Middle frontal gyrus (tissue), 1 donor: ENCODE results near the gene KCNJ10.

Source experiments
- DNase-seq: peaks from one replicate; pipeline ENCODE4 v3.0.0-alpha.2; 2015; ENCODE audit warnings: low spot score; ENCODE audit errors: extremely low spot score

Gene KCNJ10

DNA sequence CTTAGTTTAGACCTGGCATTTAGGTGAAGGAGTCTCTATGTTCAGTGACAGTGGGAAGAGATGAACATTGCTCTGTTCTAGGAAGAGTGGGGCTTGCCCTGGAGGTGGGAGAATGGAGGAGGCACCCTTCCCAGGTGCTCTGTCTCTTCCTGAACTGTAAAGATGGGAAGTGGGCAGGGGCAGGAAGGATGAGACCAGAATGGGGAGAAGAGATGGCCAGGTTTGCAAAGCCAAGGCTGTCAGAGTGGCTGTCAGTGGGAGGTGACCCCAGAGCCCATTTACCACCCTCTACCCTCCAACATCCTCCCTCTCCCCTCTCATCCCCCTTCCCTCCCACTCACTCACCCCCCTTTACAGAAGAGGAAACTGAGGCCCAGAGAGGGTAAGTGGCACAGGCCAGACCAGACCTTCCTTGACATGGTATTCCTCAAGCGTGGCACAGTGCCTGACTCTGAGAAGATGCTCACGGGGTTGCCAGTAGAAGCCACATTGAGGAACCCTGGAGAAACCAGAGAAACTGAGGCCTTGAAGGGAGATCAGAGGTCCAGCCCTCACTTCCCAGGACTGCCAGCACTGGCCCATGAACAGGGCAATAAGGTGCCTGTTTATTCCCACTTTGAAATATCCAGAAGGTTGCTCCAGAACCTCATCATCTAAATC, 29.9 kb upstream of the KCNJ10 start:
- DNase-seq, result no peak

GRCh38 chr1:160098852-160099561, 29.0 kb upstream of the KCNJ10 start:
- peak; percentile 88 for DNase-seq

DNA sequence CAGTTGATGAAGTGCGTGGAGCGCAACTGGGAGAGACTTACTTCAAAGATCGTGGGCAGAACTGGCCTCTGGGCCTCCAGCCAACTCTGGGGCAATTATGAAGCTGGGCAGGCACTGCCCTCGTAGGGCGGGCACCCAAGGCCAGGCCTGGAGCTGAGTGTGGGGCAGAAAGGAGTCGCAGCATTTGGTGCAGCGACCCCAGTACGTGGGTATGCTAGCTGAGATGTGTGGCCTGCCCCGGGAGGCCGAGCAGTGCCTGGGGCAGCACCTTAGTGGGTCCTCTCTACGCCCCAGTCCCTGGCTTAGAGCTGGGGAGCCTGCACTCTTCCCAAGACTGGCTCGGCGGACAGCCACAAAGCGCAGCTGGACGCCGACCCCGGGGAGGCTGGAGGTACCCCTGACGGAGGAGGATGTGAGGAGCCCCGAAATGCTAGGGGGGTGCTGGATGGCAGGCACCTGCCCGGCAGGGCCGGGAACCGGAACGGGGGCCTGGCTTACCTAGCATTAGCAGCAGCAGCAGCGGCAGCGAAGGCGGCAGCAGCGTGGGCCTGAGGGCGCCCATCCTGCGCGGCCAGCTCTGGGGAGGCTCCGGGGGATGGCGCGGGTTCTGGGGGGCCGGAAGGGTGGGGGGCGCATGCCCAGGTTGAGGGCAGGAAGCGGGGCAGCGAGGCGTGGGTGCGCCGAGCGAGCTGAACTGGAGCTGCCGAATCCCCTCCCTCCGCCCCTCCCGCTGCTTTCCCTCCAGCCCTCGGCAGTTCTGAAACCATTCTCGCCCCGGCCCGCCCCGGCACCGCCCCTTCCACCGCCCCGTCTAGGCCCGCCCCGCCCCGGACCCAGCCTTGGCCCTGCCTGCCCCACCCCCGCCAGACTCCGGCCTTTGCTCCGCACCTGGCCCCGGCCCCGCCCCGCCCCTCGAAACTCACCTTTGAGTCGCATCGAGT, 28.2 kb upstream of the KCNJ10 start, which contains the start of gene IGSF8:
IGSF8 (minus strand) TSS at position 709 of the 941 bp plus-strand sequence; CDS start at position 562, 147 bp downstream.
- DNase-seq, result no peak

DNA sequence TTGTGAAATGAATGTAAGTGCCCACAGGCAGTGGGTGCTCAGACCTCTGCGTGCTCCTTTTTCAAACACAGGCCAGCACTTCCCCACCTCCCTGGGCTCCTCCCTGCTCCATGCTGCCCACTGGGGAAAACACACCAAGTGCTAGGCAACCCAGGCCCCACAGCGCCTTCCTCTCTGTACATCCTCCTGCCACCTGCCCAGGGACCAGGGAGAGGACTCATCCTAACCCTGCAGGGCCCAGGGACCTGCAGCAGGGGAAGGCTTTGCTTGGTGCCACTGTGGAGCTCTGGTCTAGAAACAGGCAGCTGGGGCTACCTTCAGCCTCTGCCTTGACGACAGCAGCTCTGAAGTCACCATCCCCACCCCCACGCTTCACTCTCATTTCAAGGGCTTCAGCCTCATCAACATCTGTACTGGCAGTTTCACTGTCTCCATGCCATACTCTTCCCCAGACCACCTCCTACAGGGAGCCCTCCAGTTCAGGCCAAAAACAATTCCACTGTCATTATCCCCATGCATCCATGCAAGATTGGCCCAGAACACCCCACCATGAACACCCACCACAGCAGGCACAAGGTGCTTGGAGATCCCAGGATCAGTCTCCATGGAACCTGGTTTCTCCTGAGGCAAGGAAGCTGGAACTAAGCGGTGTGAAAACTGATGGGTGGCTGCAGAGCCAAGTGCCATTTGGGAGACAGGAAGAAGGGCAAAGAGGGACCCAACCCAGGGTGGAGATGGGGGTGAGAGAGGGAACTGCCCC, 27.4 kb upstream of the KCNJ10 start:
- no peak for DNase-seq

DNA sequence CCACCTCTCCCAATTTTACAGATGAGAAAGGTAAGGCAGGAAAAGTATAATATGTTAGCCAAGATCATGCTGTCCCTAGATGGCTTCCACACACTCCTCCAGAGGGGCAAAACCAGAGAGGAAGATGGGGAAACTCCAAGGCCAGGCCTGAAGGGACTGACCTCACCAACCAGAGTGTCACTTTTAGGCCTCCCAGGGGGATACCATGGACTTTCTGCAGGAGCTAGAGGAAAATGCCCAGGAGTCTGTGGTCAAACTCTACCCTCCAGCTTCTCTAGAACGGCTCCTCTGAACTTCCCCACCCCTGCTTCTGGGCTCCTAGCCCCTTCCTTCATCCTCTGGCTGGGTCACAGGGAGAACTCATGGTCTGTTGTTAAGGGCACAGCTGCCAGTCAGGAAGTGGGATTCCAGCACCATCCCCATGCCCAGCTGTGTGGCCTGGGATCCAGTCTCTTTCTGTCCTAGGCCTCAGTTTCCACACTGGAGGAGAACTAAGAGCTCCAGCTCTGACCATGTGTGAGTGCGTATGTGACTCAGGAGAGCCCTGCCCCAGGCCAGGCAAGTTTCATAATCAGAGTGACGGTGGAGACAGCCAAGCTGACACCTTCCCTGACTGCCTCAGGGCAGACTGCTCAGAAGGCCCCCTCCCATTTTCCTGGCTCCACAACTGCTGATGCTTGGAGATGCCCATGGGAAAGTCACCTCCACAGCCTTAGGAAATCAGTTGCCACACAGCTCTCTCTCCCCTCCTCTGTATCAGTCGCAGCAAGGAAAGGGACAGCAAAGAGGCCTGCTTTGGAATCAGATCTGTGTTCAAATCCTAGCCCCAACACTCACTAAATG, 26.5 kb upstream of the KCNJ10 start:
- DNase-seq, result no peak

DNA sequence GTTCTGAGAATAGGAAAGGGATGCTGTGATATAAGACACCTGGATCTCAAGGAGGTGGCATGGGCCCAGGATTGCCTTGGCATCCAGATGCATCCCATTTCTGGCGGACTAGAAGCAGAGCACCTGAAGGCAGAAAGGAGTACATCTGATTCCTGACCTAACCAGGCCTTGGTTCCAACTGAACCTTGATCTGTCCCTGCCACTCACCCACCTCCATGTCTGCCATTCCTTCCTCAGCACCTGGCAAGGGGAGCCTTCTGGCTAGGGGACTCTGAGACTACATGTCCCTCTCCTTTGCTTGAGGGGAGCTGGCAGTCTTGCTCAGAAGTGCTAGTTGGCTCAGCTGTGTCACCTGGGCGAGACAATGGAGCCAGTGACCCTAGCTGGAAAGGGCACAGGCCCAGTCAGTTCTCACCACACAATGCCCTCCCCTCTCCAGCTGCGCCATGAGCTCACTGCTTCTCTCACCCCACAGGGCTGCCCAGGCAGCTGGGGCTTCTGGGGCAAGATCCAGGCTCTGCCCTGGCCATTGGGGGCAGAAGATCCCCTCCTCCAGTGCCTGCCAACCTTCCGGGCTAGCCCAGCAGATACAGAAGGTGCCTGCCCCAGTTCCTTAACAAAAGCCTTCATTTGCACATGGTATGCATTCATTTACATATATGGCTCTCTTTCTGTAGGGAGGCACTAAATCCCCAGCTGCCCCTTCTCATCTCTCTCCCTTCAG, 25.6 kb upstream of the KCNJ10 start:
- peak; percentile 67 for DNase-seq

DNA sequence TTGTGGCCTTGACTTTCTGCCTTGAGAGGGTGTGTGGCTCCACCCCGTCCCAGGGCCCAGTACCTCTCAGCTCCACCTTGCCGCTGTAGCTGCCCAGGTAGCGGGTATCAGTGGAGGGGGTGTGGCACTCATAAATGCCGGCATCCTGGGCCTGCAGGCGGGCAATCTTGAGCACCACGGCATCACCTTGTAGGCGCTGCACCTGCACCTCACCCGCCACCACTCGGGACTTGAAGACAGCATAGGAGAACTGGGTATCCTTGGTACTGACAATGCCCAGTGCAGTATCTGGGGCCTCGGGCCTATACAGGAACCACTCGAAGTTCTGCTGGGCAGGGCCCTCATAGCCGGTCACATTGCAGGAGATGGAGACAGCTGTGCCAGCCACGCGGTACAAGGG, 24.8 kb upstream of the KCNJ10 start:
- no peak for DNase-seq

DNA sequence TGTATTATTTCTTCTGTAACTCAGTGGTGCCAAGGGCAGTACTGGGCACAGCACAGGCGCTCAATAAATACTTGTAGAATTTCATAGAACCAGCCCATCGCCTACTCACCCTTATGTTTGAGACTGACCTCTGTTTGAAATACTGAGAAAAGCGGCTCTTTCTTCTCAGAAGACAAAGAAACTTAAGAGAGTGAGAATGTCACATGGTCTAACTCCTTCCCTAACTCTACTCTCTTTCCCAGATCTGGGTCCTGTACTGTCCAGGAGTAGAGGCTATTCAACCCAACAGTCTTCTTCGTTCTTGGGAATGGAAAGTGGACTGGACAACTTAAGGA, 24.3 kb upstream of the KCNJ10 start:
- no peak for DNase-seq

DNA sequence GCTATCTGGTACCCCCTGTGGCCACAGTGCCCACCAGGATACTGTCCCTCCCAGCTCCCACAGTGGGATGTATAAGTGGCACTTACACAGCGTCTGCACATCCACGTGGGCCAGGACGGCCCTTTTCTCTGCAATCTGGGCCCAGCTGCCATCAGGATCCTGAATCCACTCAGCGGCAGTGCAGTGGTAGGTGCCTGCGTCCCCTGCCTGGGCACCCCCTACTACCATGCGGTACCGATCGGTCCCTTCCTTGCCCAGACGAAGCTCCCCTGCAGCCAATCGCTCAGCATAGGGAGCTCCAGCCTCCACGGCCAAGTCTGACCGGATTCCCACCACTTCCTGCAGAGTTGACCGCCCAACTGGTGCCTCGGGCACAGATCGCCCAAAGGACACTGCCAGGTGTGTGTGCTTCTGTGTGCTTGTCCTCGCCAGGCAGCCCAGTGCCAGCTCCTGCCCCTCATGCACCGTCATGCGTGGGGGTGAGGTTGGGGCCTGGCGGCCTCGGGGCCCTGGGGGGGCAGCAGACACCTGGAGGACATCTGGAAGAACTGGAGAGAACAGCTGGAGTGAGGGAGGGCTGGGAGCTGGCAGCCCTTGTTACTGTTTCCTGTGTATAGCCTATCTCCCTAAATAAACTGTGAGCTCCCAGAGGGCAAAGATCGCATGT, 23.8 kb upstream of the KCNJ10 start:
- no peak for DNase-seq

- DNase-seq, result no peak
Measured at GRCh38 chr1:160093069-160093395, 23.1 kb upstream of the KCNJ10 start.

DNA sequence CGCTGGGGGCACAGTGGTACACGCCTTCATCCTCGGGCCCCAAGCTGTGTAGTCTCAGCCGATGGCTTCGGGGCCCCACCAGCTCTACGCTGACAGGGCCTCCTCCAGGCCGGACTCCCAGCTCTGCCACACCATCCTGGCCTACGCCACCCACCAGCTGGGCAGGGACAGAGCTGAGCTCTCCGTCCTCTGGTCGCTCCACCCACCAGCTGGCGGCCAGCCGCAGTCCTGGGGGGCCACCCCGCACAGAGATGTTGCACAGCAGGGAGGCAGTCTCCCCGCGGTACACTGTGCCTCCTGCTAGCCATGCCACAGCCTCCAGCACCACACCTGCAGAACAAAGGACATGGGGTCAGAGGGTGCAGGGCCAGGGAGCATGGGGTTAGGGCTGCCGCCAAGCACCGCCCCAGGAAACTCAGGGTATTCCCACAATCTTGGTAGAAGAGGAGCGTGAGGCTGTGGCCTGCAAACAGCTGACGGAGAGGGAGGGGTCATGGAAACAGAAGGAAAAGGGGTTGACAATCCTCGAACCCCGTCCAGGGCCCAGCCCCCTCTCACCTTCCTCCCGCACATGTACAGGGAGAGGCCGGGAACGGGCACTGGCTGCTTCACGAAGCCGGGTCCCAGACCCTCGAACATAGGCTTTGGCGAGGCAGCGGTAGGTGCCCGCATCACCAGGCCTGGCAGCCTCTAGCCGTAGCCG, 22.6 kb upstream of the KCNJ10 start:
- no peak for DNase-seq

GRCh38 chr1:160091666-160092223, 21.8 kb upstream of the KCNJ10 start:
- DNase-seq, result no peak

GRCh38 chr1:160090760-160091159, 20.8 kb upstream of the KCNJ10 start:
- no peak for DNase-seq

- DNase-seq, result no peak
Measured at GRCh38 chr1:160089883-160090282, 19.9 kb upstream of the KCNJ10 start.

DNA sequence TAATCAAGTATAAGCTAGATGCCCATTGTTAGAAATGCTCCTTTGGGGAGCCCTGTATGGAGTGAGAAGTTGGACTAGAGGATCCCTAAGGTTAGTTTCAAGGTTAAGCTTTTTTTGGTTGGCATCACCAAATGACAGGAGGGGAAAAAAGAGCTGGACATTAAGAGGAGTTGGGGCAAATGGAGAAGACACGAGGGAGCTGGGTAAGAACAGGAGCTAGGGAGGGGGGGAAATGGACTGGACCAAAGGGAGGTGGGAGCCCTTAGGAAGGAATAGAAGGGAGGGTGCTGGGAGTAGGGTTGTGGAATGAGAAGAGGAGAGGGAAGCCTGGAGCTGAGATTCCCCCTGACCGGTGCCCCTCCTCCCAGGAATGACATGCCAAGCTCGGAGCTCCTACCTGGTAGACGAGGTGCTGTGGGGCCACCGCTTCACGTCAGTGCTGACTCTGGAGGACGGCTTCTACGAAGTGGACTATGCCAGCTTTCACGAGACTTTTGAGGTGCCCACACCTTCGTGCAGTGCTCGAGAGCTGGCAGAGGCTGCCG, 17.2 kb upstream of the KCNJ10 start:
- no peak for DNase-seq

DNA sequence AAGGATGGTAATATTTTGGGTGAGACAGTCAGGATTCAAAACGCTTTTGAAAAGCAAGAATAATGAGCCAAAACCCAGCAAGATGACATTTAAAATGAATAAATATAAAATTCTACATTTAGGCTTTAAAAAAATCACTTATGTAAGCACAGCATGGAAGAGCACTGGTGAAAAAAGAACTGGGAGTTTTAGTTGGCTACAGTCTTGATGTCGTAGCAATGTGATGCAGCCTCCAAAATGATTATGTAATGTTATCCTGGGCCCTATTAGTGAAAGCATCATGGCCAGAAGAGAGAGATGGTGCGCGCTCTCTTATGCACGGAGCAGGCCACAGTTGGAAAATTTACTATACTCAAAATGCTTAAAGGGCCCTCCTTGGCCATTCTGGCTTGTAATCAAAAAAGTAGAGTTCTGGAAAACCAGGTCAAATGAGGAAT, 16.5 kb upstream of the KCNJ10 start:
- no peak for DNase-seq

DNA sequence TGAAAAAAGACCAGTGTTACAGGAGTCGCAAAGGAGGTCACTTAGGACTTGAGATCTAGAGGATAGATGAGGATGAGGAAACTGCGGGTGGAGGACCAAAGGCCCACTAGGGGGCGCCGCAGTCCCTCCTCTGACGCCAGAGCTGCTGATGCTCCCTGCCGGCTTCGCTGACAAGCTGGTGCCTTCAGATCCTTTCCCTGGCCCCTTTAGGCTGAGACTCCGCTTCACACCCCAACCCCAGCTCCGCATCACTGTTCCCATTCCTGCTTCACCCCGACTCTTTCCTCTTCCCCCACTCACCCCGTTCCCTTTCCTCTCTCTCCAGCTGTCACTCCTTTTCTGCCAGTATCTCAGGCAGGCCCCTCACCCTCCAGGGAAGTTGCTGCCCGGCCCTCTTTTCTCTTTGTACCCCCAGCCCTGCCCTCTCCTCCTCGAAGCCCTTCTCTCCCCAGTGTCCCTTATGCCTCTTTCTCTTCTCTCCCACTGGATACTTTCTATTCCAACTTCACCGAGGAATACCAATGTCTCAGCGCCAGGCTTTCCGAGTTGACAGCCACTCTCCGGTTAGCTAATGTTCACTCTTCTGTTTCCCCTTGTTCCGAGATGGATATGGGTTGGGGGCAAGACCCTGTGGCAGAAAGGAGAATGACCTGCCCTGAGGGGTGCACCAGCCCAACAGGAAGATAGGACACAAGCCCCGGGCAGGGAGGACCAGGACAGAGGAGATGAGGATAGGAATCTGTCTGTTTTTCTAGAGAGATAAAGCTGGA, 15.9 kb upstream of the KCNJ10 start:
- peak; percentile 93 for DNase-seq
